HG02642 (cell line): ENCODE measurements around the gene CACNA1I.
"Not testable (repeated sequence)": the region's sequence is repeated elsewhere in the genome, so short reads cannot be mapped to it uniquely, and the experiment has no call there.

Experiments used
- ATAC-seq: cut with Tn5 transposase; IDR thresholded peaks from one replicate; pipeline ENCODE4 v1.9.1; 2021; ENCODE audit warnings: mild to moderate bottlenecking; ENCODE audit not compliant: unreplicated experiment, poor library complexity

The CACNA1I gene

GRCh38 chr22:39570665-39571064, at the start of gene CACNA1I:
Gene CACNA1I (plus strand): TSS chr22:39570753. CDS start chr22:39570753, 0 bp downstream.
- no peak for ATAC-seq

- ATAC-seq = not testable (repeated sequence)
Measured at GRCh38 chr22:39521106-39521885, 49.3 kb upstream of the CACNA1I start.

GRCh38 chr22:39522091-39522490, 48.5 kb upstream of the CACNA1I start:
- not testable (repeated sequence) for ATAC-seq

- no peak for ATAC-seq
Measured at GRCh38 chr22:39522567-39523300, 47.8 kb upstream of the CACNA1I start.

GRCh38 chr22:39524089-39524752, 46.3 kb upstream of the CACNA1I start:
- no peak for ATAC-seq

- no peak for ATAC-seq
Measured at GRCh38 chr22:39524753-39525657, 45.5 kb upstream of the CACNA1I start.

GRCh38 chr22:39525658-39525975, 44.9 kb upstream of the CACNA1I start:
- ATAC-seq = no peak

- ATAC-seq = no peak
Measured at GRCh38 chr22:39526736-39527171, 43.8 kb upstream of the CACNA1I start.

- no peak for ATAC-seq
Measured at GRCh38 chr22:39527481-39527961, 43.0 kb upstream of the CACNA1I start.

GRCh38 chr22:39528080-39528661, 42.4 kb upstream of the CACNA1I start:
- ATAC-seq = no peak

GRCh38 chr22:39528681-39529486, 41.7 kb upstream of the CACNA1I start:
- ATAC-seq = peak; percentile 31

- no peak for ATAC-seq
Measured at GRCh38 chr22:39529487-39529851, 41.1 kb upstream of the CACNA1I start.

GRCh38 chr22:39530116-39530515, 40.4 kb upstream of the CACNA1I start:
- ATAC-seq = no peak

- no peak for ATAC-seq
Measured at GRCh38 chr22:39530692-39531331, 39.7 kb upstream of the CACNA1I start.

- ATAC-seq = peak; percentile 77
Measured at GRCh38 chr22:39532215-39533073, 38.1 kb upstream of the CACNA1I start, which contains the start of gene RPS19BP1. Gene RPS19BP1 (minus strand): TSS chr22:39532748. CDS start chr22:39532738, 10 bp downstream.

- no peak for ATAC-seq
Measured at GRCh38 chr22:39534092-39534506, 36.5 kb upstream of the CACNA1I start.

GRCh38 chr22:39534591-39535356, 35.8 kb upstream of the CACNA1I start:
- ATAC-seq = no peak
